BJ (cell line): ENCODE results near the gene SPATA6L. TPM values are rescaled to one million over a fixed set of nuclear protein-coding genes. Genes with fewer than 3 reads are reported as not detected.

ENCODE experiments used
- CTCF ChIA-PET: fragments of 350-600 bp; formaldehyde crosslinking; extraction: SDS; loops from one replicate; lab custom pipeline; 2021; ENCODE audit warnings: antibody characterized with exemption, inconsistent platforms; lab: Yijun Ruan, JAX
- POLR2A ChIA-PET: fragments of 300-600 bp; sonication (Branson Sonifier 250); formaldehyde crosslinking; extraction: SDS; loops from one replicate; lab custom pipeline; 2021; ENCODE audit warnings: antibody characterized with exemption; lab: Charles Lee
- DNase-seq: peaks from one replicate; pipeline ENCODE4 v3.0.0-alpha.2; 2011; ENCODE audit warnings: low read depth
- H3K27me3 ChIP-seq: 2 replicates; pipeline ENCODE4 v1.6.0; 2011; ENCODE audit warnings: low read length; ENCODE audit not compliant: control insufficient read depth, insufficient read depth
- H3K36me3 ChIP-seq: 2 replicates; pipeline ENCODE4 v1.5.1; 2011; ENCODE audit warnings: low read length; ENCODE audit not compliant: control insufficient read depth, insufficient read depth
- H3K4me3 ChIP-seq: 2 replicates; pipeline ENCODE4 v1.5.1; 2011; ENCODE audit warnings: low read depth, mild to moderate bottlenecking, control low read depth, low read length
- polyA plus RNA-seq: library from polyadenylated mRNA; depleted of rRNA; stranded (reverse); fragments of >200 nt; gene quantifications from 2 replicates; pipeline ENCODE4 v1.2.3, GENCODE V29; 2011
- TF ChIP-seq, protein P1 (sequence below): IDR thresholded peaks from 2 replicates; pipeline ENCODE4 v1.5.1; 2011; ENCODE audit warnings: low read depth, mild to moderate bottlenecking, control low read depth, inconsistent platforms, low read length, moderate library complexity; ENCODE audit not compliant: insufficient read depth

Gene SPATA6L
- polyA plus RNA-seq, 1 experiment: 0.43 TPM

DNA sequence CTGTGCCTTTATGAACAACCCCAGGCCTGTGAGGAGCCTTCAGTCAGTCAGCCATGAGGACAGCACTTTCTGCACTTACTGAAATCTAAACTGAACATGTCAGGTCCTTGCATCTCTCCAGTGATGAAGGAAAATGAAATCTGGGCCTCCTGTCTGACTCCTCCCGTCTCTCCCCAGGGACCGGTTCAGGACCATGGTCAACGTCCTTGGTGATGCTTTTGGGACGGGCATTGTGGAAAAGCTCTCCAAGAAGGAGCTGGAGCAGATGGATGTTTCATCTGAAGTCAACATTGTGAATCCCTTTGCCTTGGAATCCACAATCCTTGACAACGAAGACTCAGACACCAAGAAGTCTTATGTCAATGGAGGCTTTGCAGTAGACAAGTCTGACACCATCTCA lies 81.1 kb downstream of the SPATA6L start:
- POLR2A ChIA-PET: no interaction called here
- no peaks in the 10 kb centered on the region for H3K36me3 ChIP-seq
- H3K27me3 ChIP-seq: no peaks in the 10 kb centered on the region
- no peak for DNase-seq
- TF ChIP-seq, protein P1, sequence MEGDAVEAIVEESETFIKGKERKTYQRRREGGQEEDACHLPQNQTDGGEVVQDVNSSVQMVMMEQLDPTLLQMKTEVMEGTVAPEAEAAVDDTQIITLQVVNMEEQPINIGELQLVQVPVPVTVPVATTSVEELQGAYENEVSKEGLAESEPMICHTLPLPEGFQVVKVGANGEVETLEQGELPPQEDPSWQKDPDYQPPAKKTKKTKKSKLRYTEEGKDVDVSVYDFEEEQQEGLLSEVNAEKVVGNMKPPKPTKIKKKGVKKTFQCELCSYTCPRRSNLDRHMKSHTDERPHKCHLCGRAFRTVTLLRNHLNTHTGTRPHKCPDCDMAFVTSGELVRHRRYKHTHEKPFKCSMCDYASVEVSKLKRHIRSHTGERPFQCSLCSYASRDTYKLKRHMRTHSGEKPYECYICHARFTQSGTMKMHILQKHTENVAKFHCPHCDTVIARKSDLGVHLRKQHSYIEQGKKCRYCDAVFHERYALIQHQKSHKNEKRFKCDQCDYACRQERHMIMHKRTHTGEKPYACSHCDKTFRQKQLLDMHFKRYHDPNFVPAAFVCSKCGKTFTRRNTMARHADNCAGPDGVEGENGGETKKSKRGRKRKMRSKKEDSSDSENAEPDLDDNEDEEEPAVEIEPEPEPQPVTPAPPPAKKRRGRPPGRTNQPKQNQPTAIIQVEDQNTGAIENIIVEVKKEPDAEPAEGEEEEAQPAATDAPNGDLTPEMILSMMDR: no peak
- CTCF ChIA-PET: no interaction called here
- no peak overlapping the region for H3K4me3 ChIP-seq

DNA sequence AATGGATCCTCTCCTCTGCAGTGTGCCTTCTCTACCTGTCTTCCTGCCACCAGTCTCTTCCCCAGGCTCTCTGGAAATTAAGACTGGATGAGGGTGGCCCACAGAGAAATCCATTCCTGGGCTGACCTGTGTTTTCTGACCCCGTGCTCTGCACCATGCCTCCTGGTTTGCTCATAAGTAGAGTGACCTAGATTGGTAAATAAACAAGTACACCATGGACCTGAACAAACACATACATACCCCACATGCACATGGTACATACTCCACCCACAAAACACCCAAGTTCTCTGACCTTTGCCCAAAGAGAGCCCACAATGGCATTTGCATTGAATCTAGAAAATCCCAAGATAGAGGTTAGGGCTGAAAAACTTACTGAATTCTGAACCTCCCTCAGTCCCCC lies 81.6 kb downstream of the SPATA6L start:
- no peak overlapping the region for H3K4me3 ChIP-seq
- ChIA-PET CTCF (no interaction called here), POLR2A (no interaction called here)
- H3K27me3 ChIP-seq: no peaks in the 10 kb centered on the region
- no peaks in the 10 kb centered on the region for H3K36me3 ChIP-seq
- TF ChIP-seq, protein P1: no peak
- no peak for DNase-seq

DNA sequence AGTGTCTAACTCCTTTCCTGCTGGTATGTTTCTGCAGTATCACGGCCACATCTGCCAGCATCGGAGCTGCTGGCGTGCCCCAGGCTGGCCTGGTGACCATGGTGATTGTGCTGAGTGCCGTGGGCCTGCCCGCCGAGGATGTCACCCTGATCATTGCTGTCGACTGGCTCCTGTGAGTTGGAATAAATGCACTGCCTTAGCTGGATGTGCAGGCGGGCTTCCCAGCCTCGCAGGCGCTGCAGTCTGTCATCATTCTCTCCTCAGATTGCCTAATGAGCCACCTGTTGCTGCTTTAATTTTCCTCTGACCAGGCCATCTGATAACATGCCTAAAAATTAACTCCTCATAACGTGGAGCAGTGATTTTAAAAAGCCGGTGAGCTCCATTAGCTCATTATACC lies 83.3 kb downstream of the SPATA6L start:
- Histone ChIP-seq H3K36me3 (no peaks in the 10 kb centered on the region), H3K27me3 (no peaks in the 10 kb centered on the region), H3K4me3 (no peak overlapping the region)
- POLR2A ChIA-PET: no interaction called here
- no peak for DNase-seq
- TF ChIP-seq, protein P1: no peak
- CTCF ChIA-PET: no interaction called here

DNA sequence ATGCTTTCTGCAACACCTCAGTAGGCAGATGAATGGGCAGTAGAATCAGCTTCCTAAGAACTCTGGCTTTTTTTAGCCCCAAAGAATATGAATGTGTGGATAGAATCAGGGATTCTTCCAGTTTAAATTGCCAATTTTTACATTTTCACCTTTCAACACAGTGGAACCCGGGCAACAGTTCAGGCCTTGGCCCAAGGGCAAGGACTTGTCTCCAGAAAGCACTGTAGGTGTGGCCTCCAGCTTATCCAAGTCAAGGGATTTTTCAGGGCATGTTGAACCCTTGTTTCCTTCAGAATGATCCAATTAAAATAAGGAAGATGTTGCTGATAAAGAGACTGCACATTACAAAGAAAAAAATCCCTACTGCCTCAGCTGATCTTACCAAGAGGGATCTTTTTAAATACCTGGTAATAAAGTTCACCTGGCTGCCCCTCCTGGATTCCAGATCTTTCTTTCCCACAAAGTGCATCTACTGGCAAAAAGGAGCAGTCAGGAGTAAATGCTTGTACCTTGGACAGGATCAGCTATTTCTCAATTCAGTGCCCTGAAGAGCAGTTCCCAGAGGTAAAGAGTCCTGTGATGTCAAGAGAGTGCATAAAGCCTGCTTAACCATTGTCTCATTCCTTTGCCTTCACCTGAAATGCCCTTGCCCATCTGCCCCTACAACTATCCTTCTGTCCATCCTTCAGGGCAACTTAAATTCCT lies 84.3 kb downstream of the SPATA6L start:
- POLR2A ChIA-PET: no interaction called here
- Histone ChIP-seq H3K27me3 (no peaks in the 10 kb centered on the region), H3K4me3 (no peak overlapping the region), H3K36me3 (no peaks in the 10 kb centered on the region)
- no peak for DNase-seq
- CTCF ChIA-PET: interaction anchor here (1.0 kb wide), 1 partner anchor 9 kb away, joined by 3 read pairs; no protein-coding TSS in a partner anchor
- TF ChIP-seq, protein P1: no peak

DNA sequence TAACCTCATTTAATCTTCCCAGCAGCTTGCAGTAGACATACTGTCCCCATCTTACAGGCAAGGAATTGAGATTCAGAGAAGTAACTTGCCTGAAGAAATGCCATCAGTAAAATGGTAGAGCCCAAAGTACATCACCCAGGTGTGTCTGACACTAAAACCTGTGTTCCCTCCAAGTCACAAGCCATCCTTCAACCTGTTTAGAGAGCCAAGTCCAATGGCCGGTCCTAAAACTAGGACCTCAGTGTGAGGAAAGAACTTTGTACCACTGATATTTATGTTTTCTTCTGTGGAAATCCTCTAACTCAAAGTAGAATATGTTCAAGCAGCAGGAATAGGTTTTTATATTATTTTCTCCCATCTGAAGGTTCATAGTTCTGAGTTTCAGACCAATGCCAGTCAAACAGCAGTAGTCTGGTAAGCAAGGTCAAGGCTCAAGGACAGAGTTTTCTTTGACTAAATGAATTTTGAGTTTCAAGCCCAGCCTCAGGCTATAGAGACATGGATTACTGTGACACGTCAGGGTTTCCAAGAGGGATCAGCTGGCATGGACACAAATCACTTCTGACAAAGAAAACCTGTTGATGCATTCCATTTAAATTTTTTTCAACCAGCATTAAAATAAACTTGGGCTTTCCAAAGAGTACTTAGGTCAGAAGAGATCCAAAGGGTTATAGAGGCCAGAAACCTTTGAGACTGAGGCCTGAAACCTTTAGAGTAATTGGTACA lies 85.1 kb downstream of the SPATA6L start:
- TF ChIP-seq, protein P1: no peak
- no peak overlapping the region for H3K4me3 ChIP-seq
- CTCF ChIA-PET: interaction anchor here (1.0 to 1.4 kb wide), 3 partner anchors 8 to 30 kb away, joined by 3 to 5 read pairs (median 3); no protein-coding TSS in a partner anchor
- H3K27me3 ChIP-seq: no peaks in the 10 kb centered on the region
- no peak for DNase-seq
- POLR2A ChIA-PET: no interaction called here
- H3K36me3 ChIP-seq: no peaks in the 10 kb centered on the region
